ENCODE results near the gene RRAGC.

GRCh38 chr1:38826886-38827285 is 32.7 kb downstream of the RRAGC start:
- no peak for TF ChIP-seq CTCF (IDR thresholded peaks at IDR 0.05)
- no peak for TF ChIP-seq POLR2AphosphoS5 (IDR thresholded peaks at IDR 0.05)
